Muscle layer of colon (tissue), 2 donors: Measurements from ENCODE around the gene NKX3-2.

Source experiments
- H3K27ac ChIP-seq: one replicate; pipeline ENCODE4 v1.7.0; 2013; ENCODE audit warnings: low read depth, mild to moderate bottlenecking, low read length, moderate library complexity
- H3K27me3 ChIP-seq, 2 donors: one replicate each; pipeline ENCODE4 v1.7.0; 2013; ENCODE audit warnings: low read length in 2 of 2, mild to moderate bottlenecking in 2 of 2; ENCODE audit not compliant: insufficient read depth in 2 of 2, control insufficient read depth in 1 of 2
- H3K36me3 ChIP-seq: one replicate; pipeline ENCODE4 v1.7.0; 2013; ENCODE audit warnings: mild to moderate bottlenecking, low read length; ENCODE audit not compliant: insufficient read depth
- H3K4me1 ChIP-seq: one replicate; pipeline ENCODE4 v1.7.0; 2013; ENCODE audit warnings: mild to moderate bottlenecking, low read length; ENCODE audit not compliant: insufficient read depth
- H3K4me3 ChIP-seq, 2 donors: one replicate each; pipeline ENCODE4 v1.7.0; 2013; ENCODE audit warnings: low read length in 2 of 2, low read depth in 1 of 2, mild to moderate bottlenecking in 1 of 2, moderate library complexity in 1 of 2
- H3K9ac ChIP-seq: one replicate; pipeline ENCODE4 v1.7.0; 2013; ENCODE audit warnings: low read length
- H3K9me3 ChIP-seq: one replicate; pipeline ENCODE4 v1.7.0; 2013; ENCODE audit warnings: mild to moderate bottlenecking, low read length
- donor health status: abdominal sarcoma.
- donor health status: Adenocarcinoma of cecum.

The NKX3-2 gene

GRCh38 chr4:13516315-13516860 lies 27.9 kb downstream of the NKX3-2 start:
- Histone ChIP-seq H3K27me3 (no peaks in the 10 kb centered on the region), H3K4me1 (no peaks in the 10 kb centered on the region), H3K4me3 (no peak overlapping the region), H3K36me3 (no peaks in the 10 kb centered on the region), H3K27ac (no peak overlapping the region), H3K9me3 (no peaks in the 10 kb centered on the region), H3K9ac (no peak overlapping the region)

- Histone ChIP-seq H3K9me3 (no peaks in the 10 kb centered on the region), H3K27ac (no peak overlapping the region), H3K36me3 (no peaks in the 10 kb centered on the region), H3K4me1 (no peaks in the 10 kb centered on the region), H3K9ac (no peak overlapping the region), H3K4me3 (no peak overlapping the region), H3K27me3 (no peaks in the 10 kb centered on the region)
Observed at GRCh38 chr4:13515268-13515667, 29.0 kb downstream of the NKX3-2 start.

GRCh38 chr4:13514722-13515121 lies 29.6 kb downstream of the NKX3-2 start:
- H3K9ac ChIP-seq, result no peak overlapping the region
- no peaks in the 10 kb centered on the region for H3K9me3 ChIP-seq
- no peaks in the 10 kb centered on the region for H3K4me1 ChIP-seq

GRCh38 chr4:13511101-13511500 lies 33.2 kb downstream of the NKX3-2 start:
- no peaks in the 10 kb centered on the region for H3K36me3 ChIP-seq
- H3K9me3 ChIP-seq, result no peaks in the 10 kb centered on the region
- H3K27me3 ChIP-seq, result no peaks in the 10 kb centered on the region
- no peak overlapping the region for H3K9ac ChIP-seq
- no peak overlapping the region for H3K4me3 ChIP-seq
- no peak overlapping the region for H3K27ac ChIP-seq
- H3K4me1 ChIP-seq, result no peaks in the 10 kb centered on the region

More at GRCh38 chr4:13514722-13515121, 29.6 kb downstream of the NKX3-2 start:
- no peak overlapping the region for H3K4me3 ChIP-seq
- H3K27me3 ChIP-seq, result no peaks in the 10 kb centered on the region
- no peak overlapping the region for H3K27ac ChIP-seq
- no peaks in the 10 kb centered on the region for H3K36me3 ChIP-seq

- no peaks in the 10 kb centered on the region for H3K27me3 ChIP-seq
- H3K4me3 ChIP-seq, result no peak overlapping the region
- no peaks in the 10 kb centered on the region for H3K36me3 ChIP-seq
- no peaks in the 10 kb centered on the region for H3K4me1 ChIP-seq
- H3K9me3 ChIP-seq, result no peaks in the 10 kb centered on the region
- no peak overlapping the region for H3K9ac ChIP-seq
- H3K27ac ChIP-seq, result no peak overlapping the region
Observed at GRCh38 chr4:13509442-13509841, 34.9 kb downstream of the NKX3-2 start.

GRCh38 chr4:13504374-13504773 lies 39.9 kb downstream of the NKX3-2 start:
- Histone ChIP-seq H3K9ac (no peak overlapping the region), H3K9me3 (no peaks in the 10 kb centered on the region), H3K27ac (no peak overlapping the region), H3K27me3 (no peaks in the 10 kb centered on the region), H3K36me3 (no peaks in the 10 kb centered on the region), H3K4me1 (no peaks in the 10 kb centered on the region), H3K4me3 (no peak overlapping the region)

GRCh38 chr4:13498469-13498868 lies 45.8 kb downstream of the NKX3-2 start:
- Histone ChIP-seq H3K9me3 (no peaks in the 10 kb centered on the region), H3K4me3 (no peak overlapping the region), H3K27me3 (no peaks in the 10 kb centered on the region), H3K27ac (no peak overlapping the region), H3K36me3 (no peaks in the 10 kb centered on the region), H3K9ac (no peak overlapping the region), H3K4me1 (no peaks in the 10 kb centered on the region)

- Histone ChIP-seq H3K4me1 (no peaks in the 10 kb centered on the region), H3K27me3 (no peaks in the 10 kb centered on the region), H3K9ac (no peak overlapping the region), H3K27ac (no peak overlapping the region), H3K9me3 (no peaks in the 10 kb centered on the region), H3K4me3 (no peak overlapping the region), H3K36me3 (no peaks in the 10 kb centered on the region)
Observed at GRCh38 chr4:13496605-13497004, 47.7 kb downstream of the NKX3-2 start.

GRCh38 chr4:13495753-13496152 lies 48.6 kb downstream of the NKX3-2 start:
- Histone ChIP-seq H3K36me3 (no peaks in the 10 kb centered on the region), H3K27me3 (no peaks in the 10 kb centered on the region), H3K9me3 (no peaks in the 10 kb centered on the region), H3K4me1 (no peaks in the 10 kb centered on the region), H3K9ac (no peak overlapping the region), H3K27ac (no peak overlapping the region), H3K4me3 (no peak overlapping the region)

- H3K27me3 ChIP-seq, result no peaks in the 10 kb centered on the region
- no peak overlapping the region for H3K4me3 ChIP-seq
- H3K36me3 ChIP-seq, result no peaks in the 10 kb centered on the region
- H3K4me1 ChIP-seq, result no peaks in the 10 kb centered on the region
- no peaks in the 10 kb centered on the region for H3K9me3 ChIP-seq
- no peak overlapping the region for H3K9ac ChIP-seq
- no peak overlapping the region for H3K27ac ChIP-seq
Observed at GRCh38 chr4:13493793-13494192, 50.5 kb downstream of the NKX3-2 start.

- Histone ChIP-seq H3K9me3 (no peaks in the 10 kb centered on the region), H3K27me3 (no peaks in the 10 kb centered on the region), H3K4me3 (no peak overlapping the region), H3K27ac (no peak overlapping the region), H3K9ac (no peak overlapping the region), H3K4me1 (no peaks in the 10 kb centered on the region), H3K36me3 (no peaks in the 10 kb centered on the region)
Observed at GRCh38 chr4:13492747-13493146, 51.6 kb downstream of the NKX3-2 start.
